VCaP (cell line): ENCODE measurements around the gene KMT2E.
A peak's percentile ranks its signal among the peaks of the same experiment; 100 is the strongest.
"Not testable (repeated sequence)": the region's sequence is repeated elsewhere in the genome, so short reads cannot be mapped to it uniquely, and the experiment has no call there.

Source experiments
- H3K27ac ChIP-seq: fragments of 450-650 bp; 2 replicates; pipeline ENCODE4 v1.5.1; 2017
- TF ChIP-seq, protein P1 (sequence below): fragments of 450-650 bp; conservative IDR thresholded peaks from 2 replicates; pipeline ENCODE4 v1.5.1; 2017; ENCODE audit warnings: mild to moderate bottlenecking, moderate library complexity

The KMT2E gene

DNA sequence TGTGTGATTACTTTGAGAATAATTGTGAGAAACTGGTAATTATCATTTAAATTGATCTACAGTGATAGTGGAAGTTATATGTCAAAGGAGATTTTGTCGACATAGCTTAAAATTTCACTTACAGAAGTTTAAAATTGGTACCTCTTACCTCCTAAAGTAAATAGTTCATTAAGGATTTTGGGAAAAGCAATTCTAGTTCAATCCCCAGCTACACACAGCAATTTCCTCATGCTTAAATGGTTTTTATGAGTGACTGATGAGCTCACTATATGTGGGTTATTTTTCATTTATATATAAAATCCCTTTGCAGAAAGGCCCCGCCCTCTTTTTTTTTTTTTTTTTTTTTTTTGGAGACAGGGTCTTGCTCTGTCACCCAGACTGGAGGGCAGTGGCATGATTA is 12.7 kb downstream of the KMT2E start:
- TF ChIP-seq, protein P1, sequence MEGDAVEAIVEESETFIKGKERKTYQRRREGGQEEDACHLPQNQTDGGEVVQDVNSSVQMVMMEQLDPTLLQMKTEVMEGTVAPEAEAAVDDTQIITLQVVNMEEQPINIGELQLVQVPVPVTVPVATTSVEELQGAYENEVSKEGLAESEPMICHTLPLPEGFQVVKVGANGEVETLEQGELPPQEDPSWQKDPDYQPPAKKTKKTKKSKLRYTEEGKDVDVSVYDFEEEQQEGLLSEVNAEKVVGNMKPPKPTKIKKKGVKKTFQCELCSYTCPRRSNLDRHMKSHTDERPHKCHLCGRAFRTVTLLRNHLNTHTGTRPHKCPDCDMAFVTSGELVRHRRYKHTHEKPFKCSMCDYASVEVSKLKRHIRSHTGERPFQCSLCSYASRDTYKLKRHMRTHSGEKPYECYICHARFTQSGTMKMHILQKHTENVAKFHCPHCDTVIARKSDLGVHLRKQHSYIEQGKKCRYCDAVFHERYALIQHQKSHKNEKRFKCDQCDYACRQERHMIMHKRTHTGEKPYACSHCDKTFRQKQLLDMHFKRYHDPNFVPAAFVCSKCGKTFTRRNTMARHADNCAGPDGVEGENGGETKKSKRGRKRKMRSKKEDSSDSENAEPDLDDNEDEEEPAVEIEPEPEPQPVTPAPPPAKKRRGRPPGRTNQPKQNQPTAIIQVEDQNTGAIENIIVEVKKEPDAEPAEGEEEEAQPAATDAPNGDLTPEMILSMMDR, result no peak
- peak overlapping the region; percentile 18; the same call in 1 of the 2 replicates for H3K27ac ChIP-seq

- TF ChIP-seq, protein P1, result no peak
Measured at GRCh38 chr7:105027176-105027853, 13.3 kb downstream of the KMT2E start.

DNA sequence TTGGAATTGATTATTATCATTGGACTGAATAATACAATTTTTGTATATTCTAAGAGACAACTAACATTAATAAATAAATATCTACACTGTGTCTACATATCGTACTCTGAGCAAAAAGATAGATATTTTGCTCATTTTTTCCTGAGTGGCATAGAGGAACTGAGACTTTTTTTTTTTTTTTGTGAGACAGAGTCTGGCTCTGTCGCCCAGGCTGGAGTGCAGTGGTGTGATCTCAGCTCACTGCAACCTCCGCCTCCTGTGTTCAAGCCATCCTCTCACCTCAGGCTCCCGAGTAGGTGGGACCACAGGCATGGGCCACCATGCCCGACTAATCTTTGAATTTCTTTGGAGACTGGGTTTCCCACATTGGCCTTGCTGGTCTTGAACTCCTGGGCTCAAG is 14.0 kb downstream of the KMT2E start:
- TF ChIP-seq, protein P1, result no peak
- peak overlapping the region; percentile 18 for H3K27ac ChIP-seq

More at GRCh38 chr7:105027176-105027853, 13.3 kb downstream of the KMT2E start:
- peak overlapping the region; percentile 18 for H3K27ac ChIP-seq

DNA sequence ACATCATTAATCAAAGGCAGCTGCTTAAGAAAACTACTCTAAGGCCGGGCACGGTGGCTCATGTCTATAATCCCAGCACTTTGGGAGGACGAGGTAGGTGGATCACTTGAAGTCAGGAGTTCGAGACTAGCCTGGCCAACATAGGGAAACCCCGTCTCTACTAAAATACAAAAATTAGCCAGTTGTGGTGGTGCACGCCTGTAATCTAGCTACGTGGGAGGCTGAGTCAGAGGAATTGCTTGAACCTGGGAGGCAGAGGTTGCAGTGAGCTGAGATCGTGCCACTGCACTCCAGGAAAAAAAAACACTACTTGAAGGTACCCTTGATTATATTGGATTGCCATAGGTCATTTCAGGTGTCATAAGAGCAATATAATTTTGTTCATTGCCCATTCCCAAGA is 14.9 kb downstream of the KMT2E start:
- H3K27ac ChIP-seq, result not testable (repeated sequence)

GRCh38 chr7:105030447-105030846 is 16.4 kb downstream of the KMT2E start:
- TF ChIP-seq, protein P1, result no peak
- no peak overlapping the region for H3K27ac ChIP-seq

DNA sequence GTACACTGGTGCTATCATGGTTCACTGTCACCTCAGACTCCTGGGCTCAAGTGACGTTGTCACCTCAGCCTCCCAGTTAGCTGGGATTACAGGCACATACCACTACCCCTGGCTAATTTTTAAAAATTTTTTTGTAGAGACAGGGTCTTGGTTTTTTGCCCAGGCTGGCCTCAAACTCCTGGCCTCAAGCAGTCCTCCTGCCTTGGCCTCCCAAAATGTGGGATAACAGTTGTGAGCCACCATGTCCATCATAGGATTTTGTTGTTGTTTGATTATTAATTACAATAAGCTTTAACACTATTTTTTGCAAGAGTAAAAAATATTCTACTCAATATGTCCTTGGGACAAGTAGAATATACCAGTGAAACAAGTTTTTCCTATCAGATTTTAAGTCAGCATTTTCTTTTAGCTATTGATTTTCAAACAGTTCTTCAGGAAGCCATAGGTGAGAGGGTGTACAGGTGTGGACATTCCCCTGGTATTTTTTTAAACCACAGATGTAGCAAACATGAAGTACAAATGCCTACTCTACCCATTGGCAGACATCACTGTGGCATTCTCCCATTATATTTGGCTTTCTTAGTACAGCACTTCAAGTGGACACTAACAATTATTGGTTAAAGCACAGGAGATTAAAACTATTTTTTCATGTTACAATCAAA is 18.7 kb downstream of the KMT2E start:
- H3K27ac ChIP-seq, result no peak overlapping the region
- TF ChIP-seq, protein P1, result no peak

DNA sequence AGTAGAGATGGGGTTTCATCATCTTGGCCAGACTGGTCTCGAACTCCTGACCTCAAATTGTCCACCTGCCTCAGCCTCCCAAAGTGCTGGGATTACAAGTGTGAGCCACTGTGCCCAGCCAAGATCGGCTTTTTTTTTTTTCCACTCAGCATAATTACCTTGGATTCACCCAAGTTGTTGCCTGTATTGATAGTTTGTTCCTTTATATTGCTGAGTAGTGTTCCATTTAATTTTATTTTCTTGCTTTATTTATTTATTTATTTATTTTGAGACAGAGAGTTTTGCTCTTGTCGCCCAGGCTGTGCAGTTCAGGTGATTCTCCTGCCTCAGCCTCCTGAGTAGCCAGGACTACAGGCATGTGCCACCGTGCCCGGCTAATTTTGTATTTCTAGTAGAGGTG is 21.3 kb downstream of the KMT2E start:
- no peak overlapping the region for H3K27ac ChIP-seq
- TF ChIP-seq, protein P1, result no peak
